SK-N-SH treated with all-trans-retinoic acid at 6 μM for 48 hours (cell line): ENCODE results near the gene BABAM2.
"Not testable (repeated sequence)": the region's sequence is repeated elsewhere in the genome, so short reads cannot be mapped to it uniquely, and the experiment has no call there.

ENCODE experiments used
- ATAC-seq: fragments of 200-7000 bp; cut with Tn5 transposase; 3 replicates; pipeline ENCODE4 v1.9.1; 2020; ENCODE audit warnings: mild to moderate bottlenecking, moderate library complexity
- ARNTL ChIP-seq: fragments of 450-650 bp; formaldehyde crosslinking; IDR thresholded peaks from 2 replicates; pipeline ENCODE4 v1.5.0; 2020; ENCODE audit warnings: low read depth, mild to moderate bottlenecking, moderate library complexity, borderline replicate concordance
- BACH2 ChIP-seq: fragments of 250-450 bp; sonication (Bioruptor Pico); IDR thresholded peaks from 2 replicates; pipeline ENCODE4 v1.9.0; 2021; ENCODE audit warnings: mild to moderate bottlenecking, borderline replicate concordance
- CSDC2 ChIP-seq: fragments of 250-450 bp; sonication (Bioruptor Pico); IDR thresholded peaks from 2 replicates; pipeline ENCODE4 v1.5.0; 2020; ENCODE audit warnings: mild to moderate bottlenecking, moderate library complexity
- ESRRG ChIP-seq: fragments of 250-450 bp; sonication (Bioruptor Pico); IDR thresholded peaks from 2 replicates; pipeline ENCODE4 v1.6.1; 2021; ENCODE audit warnings: mild to moderate bottlenecking
- GLIS3 ChIP-seq: fragments of 250-450 bp; sonication (Bioruptor Pico); IDR thresholded peaks from 2 replicates; pipeline ENCODE4 v1.5.0; 2020; ENCODE audit warnings: mild to moderate bottlenecking, moderate library complexity
- ISL1 ChIP-seq: fragments of 250-450 bp; sonication (Bioruptor Pico); IDR thresholded peaks from 2 replicates; pipeline ENCODE4 v2.1.2; 2022; ENCODE audit warnings: mild to moderate bottlenecking, moderate library complexity
- OSR1 ChIP-seq: fragments of 250-450 bp; sonication (Bioruptor Pico); IDR thresholded peaks from 2 replicates; pipeline ENCODE4 v1.8.0; 2022; ENCODE audit warnings: moderate library complexity, mild to moderate bottlenecking, inconsistent platforms
- PPARA ChIP-seq: fragments of 250-450 bp; sonication (Bioruptor Pico); IDR thresholded peaks from 2 replicates; pipeline ENCODE4 v1.5.0; 2020; ENCODE audit warnings: mild to moderate bottlenecking, borderline replicate concordance
- RARB ChIP-seq: fragments of 250-450 bp; sonication (Bioruptor Pico); IDR thresholded peaks from 2 replicates; pipeline ENCODE4 v1.8.0; 2021; ENCODE audit warnings: mild to moderate bottlenecking, moderate library complexity
- SNAI2 ChIP-seq: fragments of 250-450 bp; sonication (Bioruptor Pico); IDR thresholded peaks from 2 replicates; pipeline ENCODE4 v1.5.0; 2020; ENCODE audit warnings: mild to moderate bottlenecking, moderate library complexity
- TCF4 ChIP-seq: fragments of 250-450 bp; sonication (Bioruptor Pico); IDR thresholded peaks from 2 replicates; pipeline ENCODE4 v1.8.0; 2021; ENCODE audit warnings: mild to moderate bottlenecking, moderate library complexity, borderline replicate concordance
- ZFP3 ChIP-seq: fragments of 250-450 bp; sonication (Bioruptor Pico); IDR thresholded peaks from 2 replicates; pipeline ENCODE4 v1.5.0; 2020; ENCODE audit warnings: mild to moderate bottlenecking, moderate library complexity
- ZFP30 ChIP-seq: fragments of 450-650 bp; formaldehyde crosslinking; IDR thresholded peaks from 2 replicates; pipeline ENCODE4 v1.5.0; 2022; ENCODE audit warnings: mild to moderate bottlenecking, moderate library complexity
- ZNF565 ChIP-seq: fragments of 450-650 bp; formaldehyde crosslinking; conservative IDR thresholded peaks from 2 replicates; pipeline ENCODE4 v1.5.0; 2020; ENCODE audit warnings: low read depth, mild to moderate bottlenecking, moderate library complexity
- ZNF70 ChIP-seq: fragments of 450-650 bp; formaldehyde crosslinking; IDR thresholded peaks from 2 replicates; pipeline ENCODE4 v1.5.0; 2020; ENCODE audit warnings: mild to moderate bottlenecking, moderate library complexity
- ZNF8 ChIP-seq: fragments of 450-650 bp; formaldehyde crosslinking; IDR thresholded peaks from 2 replicates; pipeline ENCODE4 v1.5.0; 2020; ENCODE audit warnings: mild to moderate bottlenecking, moderate library complexity
- TF ChIP-seq, protein P1 (sequence below): fragments of 250-450 bp; sonication (Bioruptor Pico); IDR thresholded peaks from 2 replicates; pipeline ENCODE4 v1.8.0; 2021; ENCODE audit warnings: low read depth, mild to moderate bottlenecking, moderate library complexity, borderline replicate concordance
- TF ChIP-seq, protein P2 (sequence below): fragments of 250-450 bp; sonication (Bioruptor Pico); IDR thresholded peaks from 2 replicates; pipeline ENCODE4 v1.8.0; 2020; ENCODE audit warnings: mild to moderate bottlenecking, moderate library complexity, borderline replicate concordance
- TF ChIP-seq, protein P3 (sequence below): fragments of 250-450 bp; sonication (Bioruptor Pico); IDR thresholded peaks from 2 replicates; pipeline ENCODE4 v1.5.1; 2021; ENCODE audit warnings: mild to moderate bottlenecking, moderate library complexity
- TF ChIP-seq, protein P4 (sequence below): fragments of 250-450 bp; sonication (Bioruptor Pico); IDR thresholded peaks from 2 replicates; pipeline ENCODE4 v1.5.1; 2020; ENCODE audit warnings: low read depth, mild to moderate bottlenecking, moderate library complexity

Gene BABAM2

DNA sequence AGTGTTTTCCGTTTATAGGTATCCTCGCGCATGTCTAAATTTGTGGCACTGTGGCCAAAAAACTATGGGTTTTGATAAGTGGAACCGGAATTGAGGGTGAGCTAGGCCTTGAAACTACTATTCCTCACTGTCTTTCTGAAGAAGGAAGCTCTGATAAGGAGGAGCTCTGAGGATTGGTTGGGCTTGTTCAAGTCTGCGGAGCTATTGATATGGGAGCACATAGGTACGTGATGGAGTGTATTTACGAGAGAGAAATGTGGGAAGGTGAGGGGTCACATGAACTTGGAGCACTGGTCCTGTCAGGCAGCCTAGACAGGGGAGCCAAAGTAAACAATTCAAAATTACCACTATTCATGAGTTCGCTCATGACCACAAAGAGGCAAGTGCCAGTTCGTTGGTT is 131.4 kb downstream of the BABAM2 start (continued):
- TF ChIP-seq TCF4 (CRISPR knock-in tag): no peak
- TF ChIP-seq OSR1 (CRISPR knock-in tag): no peak
- TF ChIP-seq, protein P1, sequence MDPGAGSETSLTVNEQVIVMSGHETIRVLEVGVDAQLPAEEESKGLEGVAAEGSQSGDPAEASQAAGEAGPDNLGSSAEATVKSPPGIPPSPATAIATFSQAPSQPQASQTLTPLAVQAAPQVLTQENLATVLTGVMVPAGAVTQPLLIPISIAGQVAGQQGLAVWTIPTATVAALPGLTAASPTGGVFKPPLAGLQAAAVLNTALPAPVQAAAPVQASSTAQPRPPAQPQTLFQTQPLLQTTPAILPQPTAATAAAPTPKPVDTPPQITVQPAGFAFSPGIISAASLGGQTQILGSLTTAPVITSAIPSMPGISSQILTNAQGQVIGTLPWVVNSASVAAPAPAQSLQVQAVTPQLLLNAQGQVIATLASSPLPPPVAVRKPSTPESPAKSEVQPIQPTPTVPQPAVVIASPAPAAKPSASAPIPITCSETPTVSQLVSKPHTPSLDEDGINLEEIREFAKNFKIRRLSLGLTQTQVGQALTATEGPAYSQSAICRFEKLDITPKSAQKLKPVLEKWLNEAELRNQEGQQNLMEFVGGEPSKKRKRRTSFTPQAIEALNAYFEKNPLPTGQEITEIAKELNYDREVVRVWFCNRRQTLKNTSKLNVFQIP (CRISPR knock-in tag): no peak
- TF ChIP-seq PPARA (CRISPR knock-in tag): no peak
- no peak for TF ChIP-seq ZFP3 (CRISPR knock-in tag)
- no peak for TF ChIP-seq ZFP30 (CRISPR knock-in tag)
- TF ChIP-seq, protein P2, sequence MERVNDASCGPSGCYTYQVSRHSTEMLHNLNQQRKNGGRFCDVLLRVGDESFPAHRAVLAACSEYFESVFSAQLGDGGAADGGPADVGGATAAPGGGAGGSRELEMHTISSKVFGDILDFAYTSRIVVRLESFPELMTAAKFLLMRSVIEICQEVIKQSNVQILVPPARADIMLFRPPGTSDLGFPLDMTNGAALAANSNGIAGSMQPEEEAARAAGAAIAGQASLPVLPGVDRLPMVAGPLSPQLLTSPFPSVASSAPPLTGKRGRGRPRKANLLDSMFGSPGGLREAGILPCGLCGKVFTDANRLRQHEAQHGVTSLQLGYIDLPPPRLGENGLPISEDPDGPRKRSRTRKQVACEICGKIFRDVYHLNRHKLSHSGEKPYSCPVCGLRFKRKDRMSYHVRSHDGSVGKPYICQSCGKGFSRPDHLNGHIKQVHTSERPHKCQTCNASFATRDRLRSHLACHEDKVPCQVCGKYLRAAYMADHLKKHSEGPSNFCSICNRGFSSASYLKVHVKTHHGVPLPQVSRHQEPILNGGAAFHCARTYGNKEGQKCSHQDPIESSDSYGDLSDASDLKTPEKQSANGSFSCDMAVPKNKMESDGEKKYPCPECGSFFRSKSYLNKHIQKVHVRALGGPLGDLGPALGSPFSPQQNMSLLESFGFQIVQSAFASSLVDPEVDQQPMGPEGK (CRISPR knock-in tag): no peak
- no peak for TF ChIP-seq CSDC2 (CRISPR knock-in tag)

DNA sequence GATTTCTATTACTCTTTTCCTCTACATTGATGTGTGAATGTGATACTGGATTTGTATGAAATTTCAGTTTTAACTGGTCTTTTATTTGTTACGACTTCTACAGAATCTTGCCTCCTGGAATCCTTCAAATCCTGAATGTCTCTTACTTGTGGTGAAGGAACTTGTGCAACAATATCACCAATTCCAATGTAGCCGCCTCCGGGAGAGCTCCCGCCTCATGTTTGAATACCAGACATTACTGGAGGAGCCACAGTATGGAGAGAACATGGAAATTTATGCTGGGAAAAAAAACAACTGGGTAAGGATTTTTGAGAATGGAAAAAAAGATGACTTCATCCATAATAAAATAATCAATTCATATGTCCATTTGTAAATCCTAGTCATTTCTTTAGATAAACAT is 134.6 kb downstream of the BABAM2 start:
- TF ChIP-seq ISL1 (no peak), BACH2 (no peak), SNAI2 (CRISPR knock-in tag) (no peak), ZFP3 (CRISPR knock-in tag) (no peak), RARB (no peak), ZNF8 (no peak), ARNTL (CRISPR knock-in tag) (no peak), GLIS3 (CRISPR knock-in tag) (no peak), OSR1 (CRISPR knock-in tag) (no peak), PPARA (CRISPR knock-in tag) (no peak), ZFP30 (CRISPR knock-in tag) (no peak), ZNF70 (CRISPR knock-in tag) (no peak), ESRRG (no peak), ZNF565 (CRISPR knock-in tag) (no peak), TCF4 (CRISPR knock-in tag) (no peak)
- TF ChIP-seq, protein P1 (CRISPR knock-in tag): no peak
- TF ChIP-seq, protein P2 (CRISPR knock-in tag): no peak
- TF ChIP-seq, protein P3, sequence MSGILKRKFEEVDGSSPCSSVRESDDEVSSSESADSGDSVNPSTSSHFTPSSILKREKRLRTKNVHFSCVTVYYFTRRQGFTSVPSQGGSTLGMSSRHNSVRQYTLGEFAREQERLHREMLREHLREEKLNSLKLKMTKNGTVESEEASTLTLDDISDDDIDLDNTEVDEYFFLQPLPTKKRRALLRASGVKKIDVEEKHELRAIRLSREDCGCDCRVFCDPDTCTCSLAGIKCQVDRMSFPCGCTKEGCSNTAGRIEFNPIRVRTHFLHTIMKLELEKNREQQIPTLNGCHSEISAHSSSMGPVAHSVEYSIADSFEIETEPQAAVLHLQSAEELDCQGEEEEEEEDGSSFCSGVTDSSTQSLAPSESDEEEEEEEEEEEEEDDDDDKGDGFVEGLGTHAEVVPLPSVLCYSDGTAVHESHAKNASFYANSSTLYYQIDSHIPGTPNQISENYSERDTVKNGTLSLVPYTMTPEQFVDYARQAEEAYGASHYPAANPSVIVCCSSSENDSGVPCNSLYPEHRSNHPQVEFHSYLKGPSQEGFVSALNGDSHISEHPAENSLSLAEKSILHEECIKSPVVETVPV (CRISPR knock-in tag): no peak
- TF ChIP-seq, protein P4, sequence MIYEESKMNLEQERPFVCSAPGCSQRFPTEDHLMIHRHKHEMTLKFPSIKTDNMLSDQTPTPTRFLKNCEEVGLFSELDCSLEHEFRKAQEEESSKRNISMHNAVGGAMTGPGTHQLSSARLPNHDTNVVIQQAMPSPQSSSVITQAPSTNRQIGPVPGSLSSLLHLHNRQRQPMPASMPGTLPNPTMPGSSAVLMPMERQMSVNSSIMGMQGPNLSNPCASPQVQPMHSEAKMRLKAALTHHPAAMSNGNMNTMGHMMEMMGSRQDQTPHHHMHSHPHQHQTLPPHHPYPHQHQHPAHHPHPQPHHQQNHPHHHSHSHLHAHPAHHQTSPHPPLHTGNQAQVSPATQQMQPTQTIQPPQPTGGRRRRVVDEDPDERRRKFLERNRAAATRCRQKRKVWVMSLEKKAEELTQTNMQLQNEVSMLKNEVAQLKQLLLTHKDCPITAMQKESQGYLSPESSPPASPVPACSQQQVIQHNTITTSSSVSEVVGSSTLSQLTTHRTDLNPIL (CRISPR knock-in tag): no peak
- no peak for ATAC-seq

DNA sequence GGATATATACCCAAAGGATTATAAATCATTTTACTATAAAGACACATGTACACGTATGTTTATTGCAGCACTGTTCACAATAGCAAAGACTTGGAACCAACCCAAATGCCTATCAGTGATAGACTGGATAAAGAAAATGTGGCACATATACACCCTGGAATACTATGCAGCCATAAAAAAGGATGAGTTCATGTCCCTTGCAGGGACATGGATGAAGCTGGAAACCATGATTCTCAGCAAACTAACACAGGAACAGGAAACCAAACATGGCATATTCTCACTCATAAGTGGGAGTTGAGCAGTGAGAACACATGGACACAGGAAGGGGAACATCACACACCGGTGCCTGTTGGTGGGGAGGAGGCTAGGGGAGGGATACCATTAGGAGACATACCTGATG is 135.7 kb downstream of the BABAM2 start:
- ATAC-seq: not testable (repeated sequence)
